Lung microvascular endothelial cell (primary cell): Measurements from ENCODE around the gene MRPS33. TPM values are rescaled to one million over a fixed set of nuclear protein-coding genes. Genes with fewer than 3 reads are reported as not detected.
"Not testable (repeated sequence)": the region's sequence is repeated elsewhere in the genome, so short reads cannot be mapped to it uniquely, and the experiment has no call there.

ENCODE experiments used
- DNase-seq, 2 donors: peaks; one replicate each; pipeline versions ENCODE4 v3.0.0 to v3.0.0-alpha.2; 2010; ENCODE audit warnings: low read depth in 2 of 2
- total RNA-seq: library from RNA; depleted of rRNA; stranded (reverse); fragments of >200 nt; gene quantifications from 2 replicates; pipeline ENCODE4 v1.2.1, GENCODE V29; 2014

MRPS33 gene
- total RNA-seq, 1 donor from 2014 or later = 13.5 TPM

GRCh38 chr7:141012696-141013344 is 1.9 kb downstream of the MRPS33 start:
- DNase-seq = no peak

GRCh38 chr7:141012044-141012685 is 2.6 kb downstream of the MRPS33 start:
- peak; percentile 70 to 85 for DNase-seq

GRCh38 chr7:141011443-141011842 is 3.3 kb downstream of the MRPS33 start:
- DNase-seq = no peak

- DNase-seq = no peak
Measured at GRCh38 chr7:141003172-141004065, 11.3 kb downstream of the MRPS33 start.

GRCh38 chr7:141001546-141001945 is 13.2 kb downstream of the MRPS33 start:
- DNase-seq = no peak

GRCh38 chr7:141001122-141001521 is 13.6 kb downstream of the MRPS33 start:
- DNase-seq = no peak

GRCh38 chr7:140998715-140999114 is 16.0 kb downstream of the MRPS33 start:
- no peak for DNase-seq

- no peak for DNase-seq
Measured at GRCh38 chr7:140992422-140992821, 22.3 kb downstream of the MRPS33 start.

GRCh38 chr7:140990193-140990962 is 24.4 kb downstream of the MRPS33 start:
- DNase-seq = no peak

- no peak for DNase-seq
Measured at GRCh38 chr7:140989068-140989467, 25.7 kb downstream of the MRPS33 start.

- DNase-seq = peak; percentile 8 to 16
Measured at GRCh38 chr7:140983802-140984201, 30.9 kb downstream of the MRPS33 start.

- DNase-seq = no peak
Measured at GRCh38 chr7:140982508-140982907, 32.2 kb downstream of the MRPS33 start.

GRCh38 chr7:140981951-140982350 is 32.8 kb downstream of the MRPS33 start:
- no peak for DNase-seq

GRCh38 chr7:140977741-140978140 is 37.0 kb downstream of the MRPS33 start:
- no peak for DNase-seq

- no peak for DNase-seq
Measured at GRCh38 chr7:140972876-140973829, 41.6 kb downstream of the MRPS33 start.

GRCh38 chr7:140972344-140972743 is 42.4 kb downstream of the MRPS33 start:
- no peak for DNase-seq

- no peak for DNase-seq
Measured at GRCh38 chr7:140967438-140967837, 47.3 kb downstream of the MRPS33 start.

GRCh38 chr7:140966561-140967233 is 48.1 kb downstream of the MRPS33 start:
- DNase-seq = no peak

- no peak for DNase-seq
Measured at GRCh38 chr7:140961117-140961516, 53.6 kb downstream of the MRPS33 start.

- not testable (repeated sequence) for DNase-seq
Measured at GRCh38 chr7:140956997-140957396, 57.8 kb downstream of the MRPS33 start.
